RWPE2 (cell line): ENCODE results near the gene RGS6.

Source experiments
- ATAC-seq: fragments of 200-7000 bp; cut with Tn5 transposase; 3 replicates; pipeline ENCODE4 v1.9.1; 2021; ENCODE audit warnings: low read depth
- DNase-seq: peaks from one replicate; pipeline ENCODE4 v3.0.0-alpha.2; 2020; ENCODE audit warnings: low spot score
- H3K27ac ChIP-seq: fragments of 450-650 bp; 2 replicates; pipeline ENCODE4 v1.5.1; 2017; ENCODE audit warnings: mild to moderate bottlenecking; ENCODE audit not compliant: poor library complexity, severe bottlenecking
- H3K27me3 ChIP-seq: fragments of 250-450 bp; sonication (Bioruptor Pico); 2 replicates; pipeline ENCODE4 v1.5.1; 2021; ENCODE audit warnings: mild to moderate bottlenecking, moderate library complexity; ENCODE audit not compliant: insufficient read depth, poor library complexity, severe bottlenecking
- H3K36me3 ChIP-seq: fragments of 250-450 bp; sonication (Bioruptor Pico); 2 replicates; pipeline ENCODE4 v1.5.1; 2020; ENCODE audit warnings: low read depth, mild to moderate bottlenecking, moderate library complexity
- H3K4me1 ChIP-seq: fragments of 250-450 bp; sonication (Bioruptor Pico); 2 replicates; pipeline ENCODE4 v1.5.1; 2021; ENCODE audit warnings: mild to moderate bottlenecking, moderate library complexity; ENCODE audit not compliant: insufficient read depth, poor library complexity, severe bottlenecking
- H3K4me3 ChIP-seq: fragments of 250-450 bp; sonication (Bioruptor Pico); 2 replicates; pipeline ENCODE4 v1.5.1; 2021; ENCODE audit warnings: mild to moderate bottlenecking, moderate library complexity; ENCODE audit not compliant: severe bottlenecking
- H3K9me3 ChIP-seq: fragments of 250-450 bp; sonication (Bioruptor Pico); 2 replicates; pipeline ENCODE4 v1.5.1; 2021; ENCODE audit warnings: mild to moderate bottlenecking, moderate library complexity; ENCODE audit not compliant: severe bottlenecking
- CTCF ChIP-seq: fragments of 450-650 bp; IDR thresholded peaks from one replicate; pipeline ENCODE4 v1.5.1; 2017; ENCODE audit warnings: mild to moderate bottlenecking, moderate library complexity; ENCODE audit not compliant: poor library complexity, severe bottlenecking

RGS6 gene

DNA sequence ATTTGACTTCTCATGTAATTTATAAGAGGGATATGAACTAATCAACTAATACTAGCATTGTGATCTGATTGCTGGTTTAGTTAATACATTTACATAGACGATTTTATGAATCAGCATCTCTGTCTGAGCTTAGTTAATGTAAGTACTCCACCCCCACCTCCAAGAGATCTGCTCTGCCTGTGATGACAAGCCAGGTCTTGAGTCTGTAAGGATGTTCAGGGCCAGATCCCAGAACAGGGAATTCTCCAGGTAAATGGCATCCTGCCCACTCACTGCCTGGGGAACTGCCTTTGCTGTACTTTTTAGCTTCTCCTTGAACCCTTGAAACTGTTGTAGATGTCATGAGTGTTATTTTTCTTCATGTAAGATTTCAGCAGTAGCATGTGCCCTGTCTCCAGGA, 289.8 kb downstream of the RGS6 start:
- H3K4me3 ChIP-seq, result no peak overlapping the region
- no peak overlapping the region for H3K27ac ChIP-seq
- no peaks in the 10 kb centered on the region for H3K36me3 ChIP-seq
- TF ChIP-seq CTCF, result no peak
- no peaks in the 10 kb centered on the region for H3K4me1 ChIP-seq
- peaks cover 12% of the 10 kb centered on the region for H3K27me3 ChIP-seq
- H3K9me3 ChIP-seq, result peaks cover 5% of the 10 kb centered on the region
- ATAC-seq, result no peak
- no peak for DNase-seq

- no peak overlapping the region for H3K27ac ChIP-seq
- no peak for DNase-seq
- TF ChIP-seq CTCF, result no peak
- no peak for ATAC-seq
- no peak overlapping the region for H3K4me3 ChIP-seq
- peaks cover 24% of the 10 kb centered on the region for H3K27me3 ChIP-seq
- H3K4me1 ChIP-seq, result no peaks in the 10 kb centered on the region
- no peaks in the 10 kb centered on the region for H3K9me3 ChIP-seq
- H3K36me3 ChIP-seq, result no peaks in the 10 kb centered on the region
Measured at GRCh38 chr14:72236629-72237028, 304.4 kb downstream of the RGS6 start.

- ATAC-seq (no peak), DNase-seq (no peak)
- Histone ChIP-seq H3K4me1 (no peaks in the 10 kb centered on the region), H3K27me3 (peaks cover 28% of the 10 kb centered on the region), H3K36me3 (no peaks in the 10 kb centered on the region), H3K27ac (no peak overlapping the region), H3K9me3 (no peaks in the 10 kb centered on the region), H3K4me3 (no peak overlapping the region)
- no peak for TF ChIP-seq CTCF
Measured at GRCh38 chr14:72237722-72238666, 305.8 kb downstream of the RGS6 start.

DNA sequence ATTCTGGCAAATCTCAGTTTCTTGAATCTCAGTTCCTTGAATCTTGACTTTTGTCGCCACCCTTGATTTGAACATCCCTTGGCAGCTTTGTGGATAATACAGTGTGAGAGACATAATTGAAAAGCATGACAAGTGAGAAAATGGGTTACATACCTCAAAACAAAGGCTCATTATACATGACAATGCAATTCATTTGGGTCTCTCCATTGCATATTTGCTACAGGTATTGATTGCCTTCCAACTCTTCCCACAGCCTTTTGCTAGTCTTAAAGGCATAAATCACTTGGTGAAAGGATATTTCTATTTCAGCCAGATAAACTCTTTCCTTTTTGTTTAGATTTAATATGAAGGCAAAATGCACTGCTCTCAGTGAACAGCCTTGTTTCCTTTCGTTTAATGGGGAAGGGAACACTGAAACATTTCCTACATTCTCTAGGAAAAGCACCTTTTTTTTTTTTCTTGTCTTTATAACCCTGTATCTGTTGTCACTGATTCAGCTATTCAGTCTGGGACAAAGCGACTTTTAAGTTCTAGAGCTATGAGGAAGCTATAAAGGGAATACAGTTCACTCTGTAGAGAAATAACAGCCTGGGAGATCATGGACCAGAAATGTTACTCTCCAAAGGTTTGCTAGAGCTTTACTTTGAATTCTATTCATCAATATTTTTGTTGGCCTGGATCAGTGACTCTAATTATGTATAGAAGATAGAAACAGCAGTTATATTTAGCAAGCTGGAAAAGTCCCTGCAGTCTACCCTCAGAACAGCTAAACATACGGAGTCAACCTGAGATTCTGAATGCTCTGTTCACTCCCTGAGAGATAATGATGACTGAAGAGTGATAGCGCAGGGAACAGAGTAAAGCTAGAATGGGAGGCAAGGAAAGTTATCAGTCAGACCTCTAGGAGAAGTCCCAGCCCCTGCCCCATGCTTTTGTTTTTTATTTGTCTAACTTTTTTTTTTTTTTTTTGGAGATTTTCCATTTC, 311.4 kb downstream of the RGS6 start:
- H3K36me3 ChIP-seq, result no peaks in the 10 kb centered on the region
- no peak for ATAC-seq
- no peak for DNase-seq
- H3K4me3 ChIP-seq, result no peak overlapping the region
- no peaks in the 10 kb centered on the region for H3K9me3 ChIP-seq
- H3K27me3 ChIP-seq, result peaks cover 29% of the 10 kb centered on the region
- H3K4me1 ChIP-seq, result no peaks in the 10 kb centered on the region
- H3K27ac ChIP-seq, result no peak overlapping the region
- no peak for TF ChIP-seq CTCF
